B cell (primary cell): ENCODE results near the gene NINL. TPM values are rescaled to one million over a fixed set of nuclear protein-coding genes. Genes with fewer than 3 reads are reported as not detected.

ENCODE experiments used
- ATAC-seq: fragments of 200-7000 bp; cut with Tn5 transposase; one replicate; pipeline ENCODE4 v1.10.0; 2021; ENCODE audit warnings: low read depth, mild to moderate bottlenecking, moderate number of reproducible peaks, moderate library complexity
- CTCF ChIA-PET: fragments of 350-600 bp; sonication (Branson Sonifier 250); formaldehyde crosslinking; loops from one replicate; lab custom pipeline; 2021; ENCODE audit warnings: antibody characterized with exemption, inconsistent platforms; lab: Charles Lee
- POLR2A ChIA-PET: fragments of 350-600 bp; sonication (Branson Sonifier 250); formaldehyde crosslinking; loops from one replicate; lab custom pipeline; 2021; ENCODE audit warnings: antibody characterized with exemption; lab: Charles Lee
- DNase-seq: peaks from one replicate; pipeline ENCODE4 v3.0.0; 2013
- H2AFZ ChIP-seq: 2 replicates; pipeline ENCODE4 v1.6.1; 2012; ENCODE audit warnings: mild to moderate bottlenecking, low read depth, low read length; ENCODE audit not compliant: insufficient read depth, poor library complexity, severe bottlenecking
- H3K27ac ChIP-seq, 2 donors: 1 replicate in 1 of 2; 2 replicates in 1 of 2; pipeline ENCODE4 v1.5.1; 2012 to 2013; ENCODE audit warnings: low read length in 2 of 2, mild to moderate bottlenecking in 2 of 2, moderate library complexity in 1 of 2
- H3K27me3 ChIP-seq, 4 experiments: fragments of 200-600 bp in 1 of 4; sonication (generic) in 1 of 4; replicated peaks in 1 of 4; 1 replicate in 2 of 4; 2 replicates in 2 of 4; pipeline versions ENCODE4 v1.6.1 to v1.7.0; 2013 to 2016; ENCODE audit warnings: low read length in 3 of 4, mild to moderate bottlenecking in 2 of 4, mixed read lengths in 1 of 4, moderate library complexity in 1 of 4; ENCODE audit not compliant: insufficient read depth in 4 of 4, control insufficient read depth in 3 of 4; ENCODE audit errors: control extremely low read depth in 1 of 4
- H3K36me3 ChIP-seq, 2 experiments: replicated peaks in 1 of 2; 1 replicate in 1 of 2; 2 replicates in 1 of 2; pipeline versions ENCODE4 v1.6.1 to v1.7.1; 2013; ENCODE audit warnings: low read length in 1 of 2; ENCODE audit not compliant: insufficient read depth in 2 of 2, control insufficient read depth in 1 of 2; ENCODE audit errors: control extremely low read depth in 1 of 2, extremely low read depth in 1 of 2
- H3K4me1 ChIP-seq, 2 donors: fragments of 200-600 bp in 1 of 2; sonication (generic) in 1 of 2; 1 replicate in 1 of 2; 2 replicates in 1 of 2; pipeline versions ENCODE4 v1.5.1 to v1.6.1; 2013 to 2017; ENCODE audit warnings: low read length in 2 of 2; ENCODE audit not compliant: control insufficient read depth in 2 of 2, insufficient read depth in 2 of 2
- H3K4me2 ChIP-seq: replicated peaks from 2 replicates; pipeline ENCODE3; 2012; ENCODE audit warnings: mild to moderate bottlenecking, low read depth, low read length; ENCODE audit not compliant: poor library complexity, severe bottlenecking
- H3K4me3 ChIP-seq, 5 experiments: fragments of 200-600 bp in 1 of 5; sonication (generic) in 1 of 5; 1 replicate in 3 of 5; 2 replicates in 2 of 5; pipeline versions ENCODE4 v1.5.1 to v1.7.0; 2011 to 2016; ENCODE audit warnings: low read length in 4 of 5, mild to moderate bottlenecking in 4 of 5, low read depth in 2 of 5, control low read depth in 1 of 5, moderate library complexity in 1 of 5; ENCODE audit not compliant: insufficient read depth in 1 of 5; ENCODE audit errors: control extremely low read depth in 1 of 5, extremely low read depth in 1 of 5
- H3K79me2 ChIP-seq: fragments of 200-600 bp; sonication (generic); one replicate; pipeline ENCODE4 v1.6.0; 2016; ENCODE audit warnings: low read length; ENCODE audit not compliant: control insufficient read depth, insufficient read depth
- H3K9ac ChIP-seq: fragments of 200-600 bp; sonication (generic); 2 replicates; pipeline ENCODE4 v1.6.1; 2017; ENCODE audit warnings: mild to moderate bottlenecking, low read length, moderate library complexity
- H3K9me3 ChIP-seq, 3 donors: one replicate each; pipeline versions ENCODE4 v1.6.1 to v1.7.1; 2013; ENCODE audit warnings: low read length in 2 of 3; ENCODE audit not compliant: control insufficient read depth in 2 of 3, insufficient read depth in 1 of 3; ENCODE audit errors: control extremely low read depth in 1 of 3
- H4K20me1 ChIP-seq: 2 replicates; pipeline ENCODE4 v1.6.0; 2012; ENCODE audit warnings: mild to moderate bottlenecking, low read length; ENCODE audit not compliant: insufficient read depth, control insufficient read depth, poor library complexity, severe bottlenecking
- H3K27ac Mint-ChIP-seq: one replicate; pipeline ENCODE4 v1.8.0; 2021; ENCODE audit warnings: mixed read lengths
- H3K27me3 Mint-ChIP-seq: one replicate; pipeline ENCODE4 v1.8.0; 2021; ENCODE audit warnings: mixed read lengths
- H3K4me1 Mint-ChIP-seq: one replicate; pipeline ENCODE4 v1.8.0; 2021; ENCODE audit warnings: mixed read lengths
- H3K4me3 Mint-ChIP-seq: one replicate; pipeline ENCODE4 v1.8.0; 2021; ENCODE audit warnings: mixed read lengths
- H3K9me3 Mint-ChIP-seq: one replicate; pipeline ENCODE4 v1.8.0; 2022; ENCODE audit warnings: mixed read lengths; ENCODE audit not compliant: insufficient read depth
- CTCF ChIP-seq: fragments of 200-600 bp; IDR thresholded peaks from one replicate; pipeline ENCODE4 v1.8.0; 2022; ENCODE audit warnings: antibody characterized with exemption, mild to moderate bottlenecking
- EZH2 ChIP-seq: IDR thresholded peaks from 2 replicates; pipeline ENCODE4 v1.6.1; 2012; ENCODE audit warnings: borderline replicate concordance, low read depth, mild to moderate bottlenecking, moderate library complexity, low read length; ENCODE audit not compliant: insufficient read depth, poor library complexity, severe bottlenecking
- WGBS: methylation state at CpG from one replicate; pipeline ENCODE4 v1.1.5; 2013; ENCODE audit warnings: missing lambda C conversion rate; ENCODE audit not compliant: insufficient coverage; 5-methylcytosine and 5-hydroxymethylcytosine counted together
- intact Hi-C: fragments of 100-400 bp; cut with micrococcal nuclease; formaldehyde crosslinking; loops from one replicate; pipeline ENCODE4 v1.10.0; 2022
- polyA plus RNA-seq: library from polyadenylated mRNA; depleted of rRNA; stranded (reverse); fragments of >200 nt; gene quantifications from 2 replicates; pipeline ENCODE4 v1.2.3, GENCODE V29; 2012
- total RNA-seq, 2 donors: library from RNA; stranded (reverse); fragments of 120-200 nt in 1 of 2; gene quantifications; 1 replicate in 1 of 2; 2 replicates in 1 of 2; pipeline versions ENCODE4 v1.2.3 to v1.2.4, GENCODE V29; 2013 to 2022

The NINL gene
- total and polyA plus RNA-seq, 2 donors (not counting 1 experiment from before 2014, with no cell fraction given): 1.8 to 5.5 TPM

- H3K27me3 ChIP-seq: no peaks in the 10 kb centered on the region
- DNase-seq (no peak), ATAC-seq (no peak)
- no peak overlapping the region for H3K27ac ChIP-seq
- Mint-ChIP-seq H3K27ac (no peak overlapping the region), H3K4me1 (peaks cover 4% of the 10 kb centered on the region), H3K9me3 (no peaks in the 10 kb centered on the region), H3K4me3 (no peak overlapping the region), H3K27me3 (no peaks in the 10 kb centered on the region)
- H3K36me3 ChIP-seq: no peaks in the 10 kb centered on the region
- H3K9me3 ChIP-seq: no peaks in the 10 kb centered on the region
- no peak overlapping the region for H2AFZ ChIP-seq
- no peak overlapping the region for H3K9ac ChIP-seq
- H4K20me1 ChIP-seq: no peaks in the 10 kb centered on the region
- WGBS: 89% methylated on average over 5 of the region's 7 CpGs
- intact Hi-C loops: no loop called here
- H3K4me2 ChIP-seq: no peak overlapping the region
- ChIA-PET CTCF (no interaction called here), POLR2A (no interaction called here)
- no peaks in the 10 kb centered on the region for H3K79me2 ChIP-seq
- H3K4me3 ChIP-seq: no peak overlapping the region
- peaks cover 0 to 2% of the 10 kb centered on the region in 2 donors for H3K4me1 ChIP-seq
- no peak for TF ChIP-seq CTCF
- no peak for TF ChIP-seq EZH2
Observed at GRCh38 chr20:25480156-25480555, 105.2 kb downstream of the NINL start.

GRCh38 chr20:25479638-25480037, 105.7 kb downstream of the NINL start:
- ATAC-seq (no peak), DNase-seq (no peak)
- no peaks in the 10 kb centered on the region for H3K27me3 Mint-ChIP-seq
- no peak overlapping the region for H3K4me3 Mint-ChIP-seq
- Histone ChIP-seq H3K36me3 (no peaks in the 10 kb centered on the region), H3K27ac (no peak overlapping the region), H4K20me1 (no peaks in the 10 kb centered on the region), H3K27me3 (no peaks in the 10 kb centered on the region), H3K4me3 (no peak overlapping the region), H2AFZ (no peak overlapping the region), H3K9me3 (no peaks in the 10 kb centered on the region), H3K79me2 (no peaks in the 10 kb centered on the region), H3K4me2 (no peak overlapping the region), H3K4me1 (no peaks in the 10 kb centered on the region), H3K9ac (no peak overlapping the region)
- TF ChIP-seq CTCF: no peak
- no peak for TF ChIP-seq EZH2
- ChIA-PET POLR2A (no interaction called here), CTCF (no interaction called here)
- intact Hi-C loops: no loop called here
- 98% methylated on average over 5 of the region's 5 CpGs for whole genome bisulfite sequencing
- H3K9me3 Mint-ChIP-seq: no peaks in the 10 kb centered on the region
- H3K4me1 Mint-ChIP-seq: peaks cover under 1% of the 10 kb centered on the region
- no peak overlapping the region for H3K27ac Mint-ChIP-seq
